GM10266 (cell line): Measurements from ENCODE around the gene HPS6.

ENCODE experiments used
- DNase-seq: peaks from one replicate; pipeline ENCODE4 v3.0.0; 2012; ENCODE audit errors: extremely low spot score
- TF ChIP-seq, protein P1 (sequence below): IDR thresholded peaks from 2 replicates; pipeline ENCODE4 v1.5.1; 2012; ENCODE audit warnings: mild to moderate bottlenecking, low read depth; ENCODE audit not compliant: control insufficient read depth, insufficient read depth; ENCODE audit errors: missing control alignments

HPS6 gene

DNA sequence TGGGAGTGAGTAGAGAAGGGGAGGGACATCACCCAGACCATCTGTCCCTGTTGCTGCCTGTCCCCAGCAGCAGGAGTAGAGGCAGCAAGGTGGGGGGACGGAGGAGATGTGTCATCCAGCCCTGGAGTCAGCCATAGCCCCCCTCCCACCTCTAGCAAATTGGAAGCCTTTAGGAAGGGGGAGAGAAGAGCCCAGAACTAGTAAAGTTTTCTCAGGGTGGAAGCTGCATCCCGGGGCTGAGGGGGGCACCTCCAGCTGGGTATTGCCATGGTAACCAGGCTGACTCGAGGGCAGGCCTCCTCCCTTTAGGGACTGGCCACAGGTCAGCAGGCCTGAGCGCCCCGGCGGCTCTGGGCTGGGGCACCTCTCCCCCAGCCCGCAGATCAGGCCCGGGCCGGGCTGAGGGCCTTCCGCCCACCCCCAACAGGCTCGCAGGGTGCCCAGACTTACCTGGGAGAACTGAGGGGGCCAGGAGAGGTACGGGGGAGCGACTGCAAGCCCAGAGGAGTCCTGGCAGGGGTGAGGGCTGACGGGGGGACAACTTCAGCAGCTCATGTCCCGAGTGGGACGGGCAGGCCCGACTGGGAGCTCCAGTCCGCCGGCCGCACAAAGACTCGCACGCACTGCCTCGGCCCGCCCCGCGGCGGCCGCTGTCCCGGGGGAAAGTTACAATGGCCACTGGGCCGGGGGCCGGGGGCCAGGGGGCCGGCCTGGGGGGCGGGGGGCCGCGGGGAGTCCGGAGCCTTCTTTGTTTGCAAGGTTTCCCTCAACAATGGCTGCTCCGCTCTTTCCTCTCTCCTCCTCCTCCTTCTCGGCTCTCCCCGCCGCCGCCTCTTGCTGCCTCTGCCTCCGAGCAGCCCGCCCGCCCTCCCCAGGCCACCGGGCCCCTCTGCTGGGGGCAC is 49.1 kb downstream of the HPS6 start:
- TF ChIP-seq, protein P1, sequence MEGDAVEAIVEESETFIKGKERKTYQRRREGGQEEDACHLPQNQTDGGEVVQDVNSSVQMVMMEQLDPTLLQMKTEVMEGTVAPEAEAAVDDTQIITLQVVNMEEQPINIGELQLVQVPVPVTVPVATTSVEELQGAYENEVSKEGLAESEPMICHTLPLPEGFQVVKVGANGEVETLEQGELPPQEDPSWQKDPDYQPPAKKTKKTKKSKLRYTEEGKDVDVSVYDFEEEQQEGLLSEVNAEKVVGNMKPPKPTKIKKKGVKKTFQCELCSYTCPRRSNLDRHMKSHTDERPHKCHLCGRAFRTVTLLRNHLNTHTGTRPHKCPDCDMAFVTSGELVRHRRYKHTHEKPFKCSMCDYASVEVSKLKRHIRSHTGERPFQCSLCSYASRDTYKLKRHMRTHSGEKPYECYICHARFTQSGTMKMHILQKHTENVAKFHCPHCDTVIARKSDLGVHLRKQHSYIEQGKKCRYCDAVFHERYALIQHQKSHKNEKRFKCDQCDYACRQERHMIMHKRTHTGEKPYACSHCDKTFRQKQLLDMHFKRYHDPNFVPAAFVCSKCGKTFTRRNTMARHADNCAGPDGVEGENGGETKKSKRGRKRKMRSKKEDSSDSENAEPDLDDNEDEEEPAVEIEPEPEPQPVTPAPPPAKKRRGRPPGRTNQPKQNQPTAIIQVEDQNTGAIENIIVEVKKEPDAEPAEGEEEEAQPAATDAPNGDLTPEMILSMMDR = no peak
- peak; percentile 47 for DNase-seq

DNA sequence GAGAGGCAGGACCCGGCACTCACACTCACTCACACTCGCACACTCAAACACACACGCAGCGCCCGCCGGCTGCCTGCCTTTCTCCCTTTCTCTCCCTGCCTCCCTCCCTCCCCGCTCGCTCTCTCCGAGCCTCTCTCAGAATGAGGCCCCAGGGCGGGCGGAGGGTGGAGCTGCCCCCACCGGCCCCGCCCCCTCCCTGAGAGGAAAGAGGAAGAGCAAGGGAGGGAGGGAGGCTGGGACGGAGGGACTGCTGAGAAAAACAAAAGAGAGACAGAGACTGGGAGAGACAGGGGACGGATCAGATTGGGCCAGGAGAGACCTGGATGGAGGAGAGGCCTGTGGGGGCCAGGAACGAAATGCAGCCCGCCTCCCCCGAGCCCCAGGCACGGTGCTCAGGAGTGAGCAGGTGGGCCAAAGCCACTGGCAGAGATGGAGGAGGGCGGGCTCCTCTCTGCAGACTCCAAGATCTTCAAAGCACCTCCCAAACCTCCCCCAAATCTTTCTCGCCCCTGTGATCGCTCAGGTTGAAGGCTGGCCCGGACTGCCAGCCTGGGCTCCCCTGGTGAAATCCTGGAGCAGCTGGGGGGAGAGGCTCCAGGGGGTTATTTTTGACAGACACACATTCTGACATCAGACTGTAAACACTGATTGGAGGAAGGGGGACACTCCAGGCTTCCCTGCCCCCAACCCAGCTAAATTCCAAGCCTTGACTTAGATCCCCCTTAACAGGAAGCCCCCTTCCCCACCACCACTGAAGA is 49.9 kb downstream of the HPS6 start:
- peak; percentile 92 for DNase-seq
- TF ChIP-seq, protein P1 = no peak

DNA sequence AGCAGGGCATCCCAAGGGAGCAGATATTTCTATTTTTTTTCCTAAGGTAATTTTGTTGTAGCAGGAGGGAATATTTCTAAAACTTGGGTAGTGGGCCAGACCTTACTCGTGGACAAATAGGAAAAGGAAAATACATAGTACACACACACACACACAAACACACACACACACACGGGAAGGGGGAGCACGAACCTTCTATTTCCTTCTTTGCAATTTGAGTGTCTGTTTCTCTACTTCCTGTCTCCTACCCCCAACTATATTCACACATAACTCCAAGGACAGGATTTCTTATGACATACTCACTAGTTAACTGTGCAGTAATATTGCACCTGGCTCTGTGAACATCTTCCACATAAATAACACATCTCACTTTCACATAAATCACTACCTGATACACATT is 50.6 kb downstream of the HPS6 start:
- DNase-seq = no peak
- TF ChIP-seq, protein P1 = no peak

DNA sequence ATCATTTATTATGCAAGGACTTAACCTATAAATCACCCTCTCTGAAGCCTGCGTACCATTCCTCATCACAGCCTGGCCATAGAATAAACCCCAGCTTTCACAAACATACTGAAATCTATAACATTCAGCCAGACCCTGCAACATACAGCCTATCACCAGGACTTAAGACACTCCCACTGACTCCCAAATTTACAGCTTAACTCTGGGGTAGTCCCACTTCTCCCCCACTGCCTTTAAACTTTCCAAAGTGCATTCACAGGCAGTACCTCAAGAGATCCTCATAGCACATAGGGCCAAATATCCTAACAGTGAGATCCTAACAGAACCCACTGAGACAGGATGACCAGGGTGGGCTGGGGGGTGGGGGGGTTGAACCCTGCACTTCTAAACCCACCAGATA is 51.5 kb downstream of the HPS6 start:
- no peak for DNase-seq
- TF ChIP-seq, protein P1 = no peak
